HCT116 (cell line): ENCODE data around the gene GGCT. TPM values are rescaled to one million over a fixed set of nuclear protein-coding genes. Genes with fewer than 3 reads are reported as not detected.

ENCODE experiments used
- ATAC-seq: fragments of 200-7000 bp; cut with Tn5 transposase; 2 replicates; pipeline ENCODE4 v1.9.1; 2020; ENCODE audit warnings: mild to moderate bottlenecking, moderate library complexity
- BruUV-seq: library from RNA; stranded (reverse); fragments of 400-500 nt; replicated peaks from 2 replicates; lab custom pipeline; 2021; lab: Mats Ljungman, UMichigan
- CTCF ChIA-PET: fragments of 300-600 bp; sonication (Branson Sonifier 250); formaldehyde crosslinking; loops from one replicate; lab custom pipeline; 2021; ENCODE audit warnings: antibody characterized with exemption; lab: Charles Lee
- POLR2A ChIA-PET: fragments of 300-600, 350-600 bp; sonication (Branson Sonifier 250); formaldehyde crosslinking; loops from one replicate; lab custom pipeline; 2021; ENCODE audit warnings: antibody characterized with exemption; lab: Charles Lee
- RAD21 ChIA-PET, 2 experiments: fragments of 300-600 bp; sonication (Branson Sonifier 250); formaldehyde crosslinking; loops; one replicate each; lab custom pipeline; 2023; ENCODE audit warnings: low total read pairs in 2 of 2; ENCODE audit not compliant: uncharacterized antibody in 2 of 2, unreplicated experiment in 2 of 2, low non-redundant PET in 1 of 2; lab: Charles Lee
- DNase-seq: peaks from one replicate; pipeline ENCODE4 v3.0.0-alpha.2; 2010; ENCODE audit warnings: low read depth, low spot score
- H2AFZ ChIP-seq: fragments of 200-600 bp; shearing (Covaris generic), sonication (generic); 2 replicates; pipeline ENCODE4 v1.6.1; 2017; ENCODE audit warnings: low read depth, mixed run types, mixed read lengths, antibody characterized with exemption, low read length; ENCODE audit not compliant: poor library complexity, severe bottlenecking
- H3K27ac ChIP-seq: 2 replicates; pipeline ENCODE4 v1.5.1; 2012; ENCODE audit warnings: low read depth, low read length
- H3K27me3 ChIP-seq: fragments of 200-600 bp; sonication (generic); 2 replicates; pipeline ENCODE4 v1.6.1; 2016; ENCODE audit warnings: mixed run types, low read length, mixed read lengths; ENCODE audit not compliant: insufficient read depth
- H3K36me3 ChIP-seq, 2 experiments: fragments of 200-500 bp in 1 of 2; fragments of 200-600 bp in 1 of 2; sonication (Bioruptor generic) in 1 of 2; sonication (generic) in 1 of 2; 2 replicates each; pipeline versions ENCODE4 v1.5.1 to v1.6.1; 2014 to 2016; ENCODE audit warnings: low read length in 2 of 2, inconsistent platforms in 1 of 2, mixed read lengths in 1 of 2, mixed run types in 1 of 2; ENCODE audit not compliant: insufficient read depth in 2 of 2, control insufficient read depth in 1 of 2
- H3K4me1 ChIP-seq, 2 experiments: fragments of 200-600 bp in 1 of 2; sonication (generic) in 1 of 2; 2 replicates each; pipeline versions ENCODE4 v1.5.1 to v1.6.1; 2012 to 2017; ENCODE audit warnings: low read length in 2 of 2, inconsistent platforms in 1 of 2, mild to moderate bottlenecking in 1 of 2, mixed read lengths in 1 of 2, mixed run types in 1 of 2, moderate library complexity in 1 of 2; ENCODE audit not compliant: insufficient read depth in 2 of 2, control insufficient read depth in 1 of 2
- H3K4me2 ChIP-seq: fragments of 200-600 bp; sonication (generic); 2 replicates; pipeline ENCODE4 v1.6.1; 2017; ENCODE audit warnings: mixed run types, low read length, mixed read lengths
- H3K4me3 ChIP-seq, 2 experiments: fragments of 200-600 bp in 1 of 2; sonication (generic) in 1 of 2; replicated peaks in 1 of 2; 2 replicates each; pipeline ENCODE4 v1.5.1; 2011 to 2016; ENCODE audit warnings: low read length in 2 of 2, control low read depth in 1 of 2, low read depth in 1 of 2, mild to moderate bottlenecking in 1 of 2, mixed read lengths in 1 of 2, mixed run types in 1 of 2
- H3K79me2 ChIP-seq: fragments of 200-600 bp; sonication (generic); 2 replicates; pipeline ENCODE4 v1.6.1; 2017; ENCODE audit warnings: mild to moderate bottlenecking, mixed run types, low read length, moderate library complexity, mixed read lengths; ENCODE audit not compliant: insufficient read depth
- H3K9ac ChIP-seq: fragments of 200-600 bp; sonication (generic); 2 replicates; pipeline ENCODE4 v1.6.1; 2016; ENCODE audit warnings: low read length, mixed read lengths
- H3K9me2 ChIP-seq: fragments of 200-600 bp; sonication (generic), shearing (Covaris generic); 2 replicates; pipeline ENCODE4 v1.6.1; 2017; ENCODE audit warnings: mixed run types, mild to moderate bottlenecking, moderate library complexity; ENCODE audit not compliant: insufficient read depth
- H3K9me3 ChIP-seq, 2 experiments: fragments of 200-500 bp in 1 of 2; fragments of 200-600 bp in 1 of 2; sonication (Bioruptor generic) in 1 of 2; sonication (generic) in 1 of 2; 2 replicates each; pipeline ENCODE4 v1.6.1; 2014 to 2017; ENCODE audit warnings: low read length in 2 of 2, mixed read lengths in 2 of 2, inconsistent platforms in 1 of 2, low read depth in 1 of 2, mild to moderate bottlenecking in 1 of 2, mixed run types in 1 of 2, moderate library complexity in 1 of 2; ENCODE audit not compliant: control insufficient read depth in 1 of 2, insufficient read depth in 1 of 2
- H4K20me1 ChIP-seq: fragments of 200-600 bp; sonication (generic), shearing (Covaris generic); 2 replicates; pipeline ENCODE4 v1.6.1; 2017; ENCODE audit warnings: mixed run types, mild to moderate bottlenecking, moderate library complexity; ENCODE audit not compliant: insufficient read depth
- CBX3 ChIP-seq: IDR thresholded peaks from 2 replicates; pipeline ENCODE4 v1.6.1; 2012; ENCODE audit warnings: low read depth
- EGR1 ChIP-seq: IDR thresholded peaks from 2 replicates; pipeline ENCODE4 v1.6.1; 2012; ENCODE audit warnings: low read depth
- EZH2phosphoT487 ChIP-seq: fragments of 200-600 bp; IDR thresholded peaks from 2 replicates; pipeline ENCODE4 v1.6.1; 2018; ENCODE audit warnings: antibody characterized with exemption, borderline replicate concordance
- FOSL1 ChIP-seq: IDR thresholded peaks from 2 replicates; pipeline ENCODE4 v1.6.1; 2012; ENCODE audit warnings: low read depth
- POLR2AphosphoS5 ChIP-seq: IDR thresholded peaks from 2 replicates; pipeline ENCODE4 v1.6.1; 2011; ENCODE audit warnings: mild to moderate bottlenecking, low read depth, low read length, moderate library complexity
- REST ChIP-seq: IDR thresholded peaks from 2 replicates; pipeline ENCODE4 v1.6.1; 2012; ENCODE audit warnings: low read depth
- SIN3A ChIP-seq: IDR thresholded peaks from 2 replicates; pipeline ENCODE4 v1.6.1; 2012; ENCODE audit warnings: low read depth
- TCF7L2 ChIP-seq: IDR thresholded peaks from 2 replicates; pipeline ENCODE4 v1.7.0; 2011; ENCODE audit warnings: borderline replicate concordance, inconsistent platforms; ENCODE audit not compliant: insufficient read depth, insufficient read length; ENCODE audit errors: extremely low read depth
- YY1 ChIP-seq: IDR thresholded peaks from 2 replicates; pipeline ENCODE4 v1.6.1; 2011; ENCODE audit warnings: low read length, low read depth, moderate library complexity, mild to moderate bottlenecking; ENCODE audit not compliant: insufficient replicate concordance; ENCODE audit errors: extremely low read depth
- ZFX ChIP-seq: fragments of 450-650 bp; IDR thresholded peaks from 2 replicates; pipeline ENCODE4 v1.6.1; 2017
- intact Hi-C: fragments of 100-400 bp; cut with micrococcal nuclease; formaldehyde crosslinking; loops from 2 replicates; pipeline ENCODE4 v1.10.0; 2022
- total RNA-seq: library from RNA; stranded (reverse); gene quantifications from one replicate; pipeline ENCODE4 v1.2.1, GENCODE V29; 2021; ENCODE audit not compliant: unreplicated experiment

The GGCT gene
- total RNA-seq, 1 experiment from 2014 or later = 60.6 TPM

GRCh38 chr7:30511973-30512662 lies 7.5 kb upstream of the GGCT start:
- no peaks in the 10 kb centered on the region for H3K36me3 ChIP-seq
- H3K9ac ChIP-seq = no peak overlapping the region
- H3K27me3 ChIP-seq = no peaks in the 10 kb centered on the region
- DNase-seq = no peak
- no peaks in the 10 kb centered on the region for H3K4me1 ChIP-seq
- TF ChIP-seq EZH2phosphoT487 (no peak), ZFX (no peak), EGR1 (no peak), TCF7L2 (no peak)
- TF ChIP-seq, all 23 proteins: peak for 0
- intact Hi-C loops = no loop called here
- Histone ChIP-seq H3K79me2 (no peaks in the 10 kb centered on the region), H3K9me3 (no peaks in the 10 kb centered on the region), H3K27ac (no peak overlapping the region), H4K20me1 (no peaks in the 10 kb centered on the region), H3K4me2 (no peak overlapping the region), H3K4me3 (no peak overlapping the region), H3K9me2 (no peaks in the 10 kb centered on the region), H2AFZ (no peak overlapping the region)
- ChIA-PET CTCF (interaction anchor here (0.9 to 2.1 kb wide), 2 partner anchors 51 to 53 kb away, joined by 4 to 10 read pairs; no protein-coding TSS in a partner anchor), POLR2A (no interaction called here), RAD21 (interaction anchor here in 1 of 2 experiments (1.8 kb wide), 1 partner anchor 52 kb away, joined by 4 read pairs; no protein-coding TSS in a partner anchor)
- ATAC-seq = peak; percentile 65
- BruUV-seq = no TSS peak

GRCh38 chr7:30511494-30511893 lies 6.9 kb upstream of the GGCT start:
- Histone ChIP-seq H2AFZ (no peak overlapping the region), H3K4me1 (no peaks in the 10 kb centered on the region), H3K27me3 (no peaks in the 10 kb centered on the region), H4K20me1 (no peaks in the 10 kb centered on the region), H3K9me3 (no peaks in the 10 kb centered on the region), H3K9me2 (no peaks in the 10 kb centered on the region), H3K4me3 (no peak overlapping the region), H3K27ac (no peak overlapping the region), H3K36me3 (no peaks in the 10 kb centered on the region), H3K79me2 (no peaks in the 10 kb centered on the region), H3K4me2 (no peak overlapping the region), H3K9ac (no peak overlapping the region)
- intact Hi-C loops = no loop called here
- BruUV-seq = no TSS peak
- POLR2A ChIA-PET = no interaction called here
- no peak for DNase-seq
- no peak for ATAC-seq
- no peak for TF ChIP-seq POLR2AphosphoS5
- TF ChIP-seq FOSL1 = no peak
- no peak for TF ChIP-seq CBX3
- TF ChIP-seq SIN3A = no peak
- TF ChIP-seq YY1 = no peak
- no peak for TF ChIP-seq REST
- no peak for TF ChIP-seq TCF7L2
- TF ChIP-seq ZFX = no peak
- CTCF ChIA-PET = interaction anchor here (0.9 to 2.1 kb wide), 3 partner anchors 39 to 54 kb away, joined by 3 to 10 read pairs (median 4); no protein-coding TSS in a partner anchor
- RAD21 ChIA-PET = interaction anchor here in 1 of 2 experiments (1.8 kb wide), 1 partner anchor 53 kb away, joined by 4 read pairs; no protein-coding TSS in a partner anchor
